Neural cell (in vitro differentiated cells): ENCODE data around the gene ZNF362. TPM values are rescaled to one million over a fixed set of nuclear protein-coding genes. Genes with fewer than 3 reads are reported as not detected.

Experiments
- H2AFZ ChIP-seq: fragments of 200-600, 300-800 bp; sonication (generic), shearing (Covaris generic); 2 replicates; pipeline ENCODE4 v1.6.0; 2014; ENCODE audit warnings: low read depth, mild to moderate bottlenecking, antibody characterized with exemption, low read length, moderate library complexity
- H3F3A ChIP-seq: fragments of 200-600 bp; shearing (Covaris generic); 2 replicates; pipeline ENCODE4 v1.6.1; 2016; ENCODE audit warnings: mild to moderate bottlenecking, moderate library complexity, mixed read lengths, antibody characterized with exemption, low read length; ENCODE audit not compliant: insufficient read depth, poor library complexity, severe bottlenecking
- H3K27ac ChIP-seq: fragments of 200-600, 300-800 bp; sonication (generic), shearing (Covaris generic); 2 replicates; pipeline ENCODE4 v1.5.1; 2014; ENCODE audit warnings: mild to moderate bottlenecking, low read length, moderate library complexity
- H3K27me3 ChIP-seq: fragments of 300-800, 200-600 bp; sonication (generic), shearing (Covaris generic); 2 replicates; pipeline ENCODE4 v1.6.0; 2014; ENCODE audit warnings: mild to moderate bottlenecking, low read depth, low read length, moderate library complexity; ENCODE audit not compliant: insufficient read depth
- H3K36me3 ChIP-seq: fragments of 300-800, 200-600 bp; sonication (generic), shearing (Covaris generic); 2 replicates; pipeline ENCODE4 v1.5.1; 2014; ENCODE audit warnings: mild to moderate bottlenecking, antibody characterized with exemption, low read length, moderate library complexity; ENCODE audit not compliant: insufficient read depth
- H3K4me2 ChIP-seq: fragments of 300-800, 200-600 bp; sonication (generic), shearing (Covaris generic); 2 replicates; pipeline ENCODE4 v1.6.0; 2014; ENCODE audit warnings: mild to moderate bottlenecking, low read length
- H3K4me3 ChIP-seq: fragments of 300-800, 200-600 bp; sonication (generic), shearing (Covaris generic); 2 replicates; pipeline ENCODE4 v1.5.1; 2014; ENCODE audit warnings: mild to moderate bottlenecking, low read length, moderate library complexity
- H3K79me2 ChIP-seq: fragments of 200-600 bp; shearing (Covaris generic); replicated peaks from 2 replicates; pipeline ENCODE4 v1.6.0; 2014; ENCODE audit warnings: mild to moderate bottlenecking, low read length, moderate library complexity; ENCODE audit not compliant: insufficient read depth
- H3K9ac ChIP-seq: fragments of 300-800, 200-600 bp; sonication (generic), shearing (Covaris generic); 2 replicates; pipeline ENCODE4 v1.6.1; 2016; ENCODE audit warnings: mild to moderate bottlenecking, low read length, mixed read lengths
- H3K9me2 ChIP-seq: fragments of 200-600 bp; shearing (Covaris generic); 2 replicates; pipeline ENCODE4 v1.6.1; 2016; ENCODE audit warnings: mild to moderate bottlenecking, low read length, mixed read lengths; ENCODE audit not compliant: insufficient read depth
- H3K9me3 ChIP-seq: fragments of 200-600, 300-800 bp; sonication (generic), shearing (Covaris generic); 2 replicates; pipeline ENCODE4 v1.6.1; 2016; ENCODE audit warnings: mild to moderate bottlenecking, mixed run types, low read length, moderate library complexity, mixed read lengths
- H4K20me1 ChIP-seq: fragments of 200-600 bp; shearing (Covaris generic); 2 replicates; pipeline ENCODE4 v1.6.1; 2016; ENCODE audit warnings: mild to moderate bottlenecking, mixed run types; ENCODE audit not compliant: insufficient read depth
- EP300 ChIP-seq: fragments of 450-650 bp; conservative IDR thresholded peaks from 2 replicates; pipeline ENCODE4 v1.6.1; 2014; ENCODE audit warnings: antibody characterized with exemption, mild to moderate bottlenecking, moderate library complexity; ENCODE audit not compliant: poor library complexity, severe bottlenecking
- EZH2 ChIP-seq: fragments of 200-600, 300-800 bp; shearing (Covaris generic), sonication (generic); IDR thresholded peaks from 2 replicates; pipeline ENCODE4 v1.6.1; 2014; ENCODE audit warnings: antibody characterized with exemption, low read length, borderline replicate concordance, mild to moderate bottlenecking; ENCODE audit not compliant: insufficient read depth, poor library complexity, severe bottlenecking
- MXI1 ChIP-seq: fragments of 450-650 bp; conservative IDR thresholded peaks from 2 replicates; pipeline ENCODE4 v1.6.1; 2014; ENCODE audit warnings: antibody characterized with exemption, mild to moderate bottlenecking; ENCODE audit not compliant: poor library complexity, severe bottlenecking
- POLR2AphosphoS5 ChIP-seq: IDR thresholded peaks from 2 replicates; pipeline ENCODE4 v1.6.1; 2012
- RAD21 ChIP-seq: fragments of 450-650 bp; conservative IDR thresholded peaks from 2 replicates; pipeline ENCODE4 v1.6.1; 2014; ENCODE audit warnings: antibody characterized with exemption, mild to moderate bottlenecking, moderate library complexity
- SMC3 ChIP-seq: fragments of 450-650 bp; conservative IDR thresholded peaks from 2 replicates; pipeline ENCODE4 v1.6.1; 2014; ENCODE audit warnings: antibody characterized with exemption, mild to moderate bottlenecking, moderate library complexity; ENCODE audit not compliant: poor library complexity
- TAF1 ChIP-seq: IDR thresholded peaks from 2 replicates; pipeline ENCODE4 v1.6.1; 2012; ENCODE audit warnings: low read depth
- polyA plus RNA-seq: library from polyadenylated mRNA; depleted of rRNA; stranded (reverse); fragments of >200 nt; gene quantifications from 2 replicates; pipeline ENCODE4 v1.2.3, GENCODE V29; 2014
- TF ChIP-seq, protein P1 (sequence below): fragments of 450-650 bp; IDR thresholded peaks from 2 replicates; pipeline ENCODE4 v1.5.1; 2014; ENCODE audit warnings: antibody characterized with exemption, mild to moderate bottlenecking, moderate library complexity; ENCODE audit not compliant: poor library complexity, severe bottlenecking
- TF ChIP-seq, protein P2 (sequence below): IDR thresholded peaks from 2 replicates; pipeline ENCODE4 v1.6.1; 2012; ENCODE audit warnings: borderline replicate concordance

ZNF362 gene
- polyA plus RNA-seq, 1 donor from 2014 or later = 17.6 TPM

DNA sequence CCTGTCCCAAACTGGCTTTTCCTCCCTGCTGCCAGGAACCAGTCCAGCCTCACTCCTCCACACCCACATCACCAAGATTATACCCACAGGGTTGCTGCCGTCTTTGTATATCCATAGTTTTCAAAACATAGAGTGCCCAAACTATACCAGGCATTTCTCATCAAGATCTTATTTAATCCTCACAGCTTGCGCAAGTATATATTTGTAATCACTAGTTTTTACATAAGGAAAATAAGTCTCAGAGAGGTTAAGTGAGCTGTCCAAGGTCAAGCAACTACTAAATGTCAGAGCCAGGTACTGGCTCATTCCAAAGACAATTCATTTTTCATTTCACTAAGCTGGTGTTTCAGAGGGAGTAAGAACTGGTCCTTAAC is 34.9 kb upstream of the ZNF362 start:
- TF ChIP-seq MXI1 = no peak
- no peak for TF ChIP-seq RAD21
- no peak for TF ChIP-seq EP300
- TF ChIP-seq TAF1 = no peak
- TF ChIP-seq, protein P1, sequence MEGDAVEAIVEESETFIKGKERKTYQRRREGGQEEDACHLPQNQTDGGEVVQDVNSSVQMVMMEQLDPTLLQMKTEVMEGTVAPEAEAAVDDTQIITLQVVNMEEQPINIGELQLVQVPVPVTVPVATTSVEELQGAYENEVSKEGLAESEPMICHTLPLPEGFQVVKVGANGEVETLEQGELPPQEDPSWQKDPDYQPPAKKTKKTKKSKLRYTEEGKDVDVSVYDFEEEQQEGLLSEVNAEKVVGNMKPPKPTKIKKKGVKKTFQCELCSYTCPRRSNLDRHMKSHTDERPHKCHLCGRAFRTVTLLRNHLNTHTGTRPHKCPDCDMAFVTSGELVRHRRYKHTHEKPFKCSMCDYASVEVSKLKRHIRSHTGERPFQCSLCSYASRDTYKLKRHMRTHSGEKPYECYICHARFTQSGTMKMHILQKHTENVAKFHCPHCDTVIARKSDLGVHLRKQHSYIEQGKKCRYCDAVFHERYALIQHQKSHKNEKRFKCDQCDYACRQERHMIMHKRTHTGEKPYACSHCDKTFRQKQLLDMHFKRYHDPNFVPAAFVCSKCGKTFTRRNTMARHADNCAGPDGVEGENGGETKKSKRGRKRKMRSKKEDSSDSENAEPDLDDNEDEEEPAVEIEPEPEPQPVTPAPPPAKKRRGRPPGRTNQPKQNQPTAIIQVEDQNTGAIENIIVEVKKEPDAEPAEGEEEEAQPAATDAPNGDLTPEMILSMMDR = no peak
- no peak for TF ChIP-seq POLR2AphosphoS5
- no peak for TF ChIP-seq EZH2
- no peak for TF ChIP-seq SMC3
- TF ChIP-seq, protein P2, sequence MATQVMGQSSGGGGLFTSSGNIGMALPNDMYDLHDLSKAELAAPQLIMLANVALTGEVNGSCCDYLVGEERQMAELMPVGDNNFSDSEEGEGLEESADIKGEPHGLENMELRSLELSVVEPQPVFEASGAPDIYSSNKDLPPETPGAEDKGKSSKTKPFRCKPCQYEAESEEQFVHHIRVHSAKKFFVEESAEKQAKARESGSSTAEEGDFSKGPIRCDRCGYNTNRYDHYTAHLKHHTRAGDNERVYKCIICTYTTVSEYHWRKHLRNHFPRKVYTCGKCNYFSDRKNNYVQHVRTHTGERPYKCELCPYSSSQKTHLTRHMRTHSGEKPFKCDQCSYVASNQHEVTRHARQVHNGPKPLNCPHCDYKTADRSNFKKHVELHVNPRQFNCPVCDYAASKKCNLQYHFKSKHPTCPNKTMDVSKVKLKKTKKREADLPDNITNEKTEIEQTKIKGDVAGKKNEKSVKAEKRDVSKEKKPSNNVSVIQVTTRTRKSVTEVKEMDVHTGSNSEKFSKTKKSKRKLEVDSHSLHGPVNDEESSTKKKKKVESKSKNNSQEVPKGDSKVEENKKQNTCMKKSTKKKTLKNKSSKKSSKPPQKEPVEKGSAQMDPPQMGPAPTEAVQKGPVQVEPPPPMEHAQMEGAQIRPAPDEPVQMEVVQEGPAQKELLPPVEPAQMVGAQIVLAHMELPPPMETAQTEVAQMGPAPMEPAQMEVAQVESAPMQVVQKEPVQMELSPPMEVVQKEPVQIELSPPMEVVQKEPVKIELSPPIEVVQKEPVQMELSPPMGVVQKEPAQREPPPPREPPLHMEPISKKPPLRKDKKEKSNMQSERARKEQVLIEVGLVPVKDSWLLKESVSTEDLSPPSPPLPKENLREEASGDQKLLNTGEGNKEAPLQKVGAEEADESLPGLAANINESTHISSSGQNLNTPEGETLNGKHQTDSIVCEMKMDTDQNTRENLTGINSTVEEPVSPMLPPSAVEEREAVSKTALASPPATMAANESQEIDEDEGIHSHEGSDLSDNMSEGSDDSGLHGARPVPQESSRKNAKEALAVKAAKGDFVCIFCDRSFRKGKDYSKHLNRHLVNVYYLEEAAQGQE = no peak
- no peaks in the 10 kb centered on the region for H3K27me3 ChIP-seq
- H3K36me3 ChIP-seq = no peaks in the 10 kb centered on the region
- no peak overlapping the region for H3K27ac ChIP-seq
- H3K9ac ChIP-seq = no peak overlapping the region
- H3K4me3 ChIP-seq = no peak overlapping the region
- H3K4me2 ChIP-seq = no peak overlapping the region
- H3K9me3 ChIP-seq = peaks cover 7% of the 10 kb centered on the region
- H2AFZ ChIP-seq = no peak overlapping the region
- H3K79me2 ChIP-seq = no peaks in the 10 kb centered on the region
- H4K20me1 ChIP-seq = no peaks in the 10 kb centered on the region
- H3K9me2 ChIP-seq = no peaks in the 10 kb centered on the region
- H3F3A ChIP-seq = no peaks in the 10 kb centered on the region

DNA sequence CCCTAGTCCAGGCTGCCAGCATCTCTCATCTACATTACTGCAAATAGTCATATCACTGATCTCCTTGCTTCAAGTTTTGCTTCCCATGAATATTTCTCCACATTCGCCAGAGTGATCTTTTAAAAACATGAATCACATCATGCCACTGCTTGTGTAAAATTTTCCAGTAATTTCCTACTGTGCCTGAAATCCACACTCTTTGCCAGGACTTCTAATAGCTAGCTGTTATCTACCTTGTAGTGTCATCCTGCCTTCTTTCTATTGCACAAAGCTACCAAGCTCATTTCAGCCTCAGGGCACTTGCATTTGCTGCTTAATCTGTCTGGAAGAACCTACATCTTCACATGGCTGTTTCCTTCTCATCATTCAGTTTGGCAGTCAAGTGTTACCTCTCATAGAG is 33.9 kb upstream of the ZNF362 start:
- H2AFZ ChIP-seq = no peak overlapping the region
- H3K27ac ChIP-seq = no peak overlapping the region
- no peaks in the 10 kb centered on the region for H4K20me1 ChIP-seq
- no peak overlapping the region for H3K9ac ChIP-seq
- H3F3A ChIP-seq = no peaks in the 10 kb centered on the region
- no peaks in the 10 kb centered on the region for H3K27me3 ChIP-seq
- TF ChIP-seq EP300 (no peak), RAD21 (no peak), POLR2AphosphoS5 (no peak), TAF1 (no peak), MXI1 (no peak), SMC3 (no peak), EZH2 (no peak)
- TF ChIP-seq, protein P1 = no peak
- TF ChIP-seq, protein P2 = no peak
- no peaks in the 10 kb centered on the region for H3K36me3 ChIP-seq
- H3K9me3 ChIP-seq = peaks cover 7% of the 10 kb centered on the region
- no peak overlapping the region for H3K4me2 ChIP-seq
- H3K9me2 ChIP-seq = no peaks in the 10 kb centered on the region
- no peak overlapping the region for H3K4me3 ChIP-seq
- no peaks in the 10 kb centered on the region for H3K79me2 ChIP-seq
